Osteocyte (in vitro differentiated cells): Measurements from ENCODE around the gene UNC119B. TPM values are rescaled to one million over a fixed set of nuclear protein-coding genes. Genes with fewer than 3 reads are reported as not detected.

Experiments
- DNase-seq: peaks from one replicate; pipeline ENCODE4 v3.0.0; 2021; ENCODE audit warnings: mixed read lengths; ENCODE audit not compliant: unreplicated experiment; ENCODE audit errors: extremely low spot score
- H3K27ac Mint-ChIP-seq: one replicate; pipeline ENCODE4 v1.8.0; 2021; ENCODE audit warnings: mild to moderate bottlenecking, mixed read lengths; ENCODE audit not compliant: unreplicated experiment
- H3K27me3 Mint-ChIP-seq: one replicate; pipeline ENCODE4 v1.8.0; 2021; ENCODE audit warnings: mixed read lengths; ENCODE audit not compliant: unreplicated experiment
- H3K36me3 Mint-ChIP-seq: one replicate; pipeline ENCODE4 v1.8.0; 2021; ENCODE audit warnings: mixed read lengths; ENCODE audit not compliant: unreplicated experiment
- H3K4me1 Mint-ChIP-seq: one replicate; pipeline ENCODE4 v1.8.0; 2021; ENCODE audit warnings: mixed read lengths; ENCODE audit not compliant: unreplicated experiment
- H3K4me3 Mint-ChIP-seq: one replicate; pipeline ENCODE4 v1.8.0; 2021; ENCODE audit warnings: mild to moderate bottlenecking, moderate library complexity, mixed read lengths; ENCODE audit not compliant: unreplicated experiment
- H3K9me3 Mint-ChIP-seq: one replicate; pipeline ENCODE4 v1.8.0; 2021; ENCODE audit warnings: mixed read lengths; ENCODE audit not compliant: unreplicated experiment
- CTCF ChIP-seq: fragments of 200-600 bp; sonication (generic); IDR thresholded peaks from 2 replicates; pipeline ENCODE4 v1.5.0; 2021; ENCODE audit warnings: antibody characterized with exemption, mild to moderate bottlenecking, moderate library complexity
- total RNA-seq: library from RNA; stranded (reverse); gene quantifications from 2 replicates; pipeline ENCODE4 v1.2.1, GENCODE V29; 2021

Gene UNC119B
- total RNA-seq, 1 donor from 2014 or later: 27.9 TPM

GRCh38 chr12:120748242-120748641 is 38.0 kb downstream of the UNC119B start:
- Mint-ChIP-seq H3K36me3 (no peaks in the 10 kb centered on the region), H3K4me1 (no peaks in the 10 kb centered on the region), H3K9me3 (no peaks in the 10 kb centered on the region), H3K4me3 (no peak overlapping the region), H3K27ac (no peak overlapping the region), H3K27me3 (no peaks in the 10 kb centered on the region)
- TF ChIP-seq CTCF: no peak
- no peak for DNase-seq

GRCh38 chr12:120749256-120749655 is 39.0 kb downstream of the UNC119B start:
- TF ChIP-seq CTCF: no peak
- no peak for DNase-seq
- Mint-ChIP-seq H3K36me3 (no peaks in the 10 kb centered on the region), H3K9me3 (no peaks in the 10 kb centered on the region), H3K27me3 (no peaks in the 10 kb centered on the region), H3K27ac (no peak overlapping the region), H3K4me3 (no peak overlapping the region), H3K4me1 (no peaks in the 10 kb centered on the region)

- Mint-ChIP-seq H3K9me3 (peaks cover 5% of the 10 kb centered on the region), H3K27ac (no peak overlapping the region), H3K4me1 (no peaks in the 10 kb centered on the region), H3K4me3 (no peak overlapping the region), H3K36me3 (no peaks in the 10 kb centered on the region), H3K27me3 (no peaks in the 10 kb centered on the region)
- no peak for DNase-seq
- TF ChIP-seq CTCF: no peak
Observed at GRCh38 chr12:120750806-120751205, 40.5 kb downstream of the UNC119B start.

GRCh38 chr12:120751389-120751788 is 41.1 kb downstream of the UNC119B start:
- Mint-ChIP-seq H3K4me3 (no peak overlapping the region), H3K27me3 (no peaks in the 10 kb centered on the region), H3K36me3 (no peaks in the 10 kb centered on the region), H3K4me1 (no peaks in the 10 kb centered on the region), H3K9me3 (peaks cover 5% of the 10 kb centered on the region), H3K27ac (no peak overlapping the region)
- no peak for TF ChIP-seq CTCF
- DNase-seq: no peak

GRCh38 chr12:120754792-120755191 is 44.5 kb downstream of the UNC119B start:
- Mint-ChIP-seq H3K27me3 (no peaks in the 10 kb centered on the region), H3K4me1 (peaks cover 3% of the 10 kb centered on the region), H3K36me3 (no peaks in the 10 kb centered on the region), H3K27ac (no peak overlapping the region), H3K4me3 (no peak overlapping the region), H3K9me3 (peaks cover 5% of the 10 kb centered on the region)
- no peak for DNase-seq
- TF ChIP-seq CTCF: no peak
